HG03575 (cell line): ENCODE measurements around the gene MYO16.
"Not testable (repeated sequence)": the region's sequence is repeated elsewhere in the genome, so short reads cannot be mapped to it uniquely, and the experiment has no call there.

Experiments used
- ATAC-seq: cut with Tn5 transposase; IDR thresholded peaks from one replicate; pipeline ENCODE4 v1.9.1; 2021; ENCODE audit not compliant: unreplicated experiment, insufficient number of reproducible peaks, low FRiP score; ENCODE audit errors: extremely low read depth

MYO16 gene

DNA sequence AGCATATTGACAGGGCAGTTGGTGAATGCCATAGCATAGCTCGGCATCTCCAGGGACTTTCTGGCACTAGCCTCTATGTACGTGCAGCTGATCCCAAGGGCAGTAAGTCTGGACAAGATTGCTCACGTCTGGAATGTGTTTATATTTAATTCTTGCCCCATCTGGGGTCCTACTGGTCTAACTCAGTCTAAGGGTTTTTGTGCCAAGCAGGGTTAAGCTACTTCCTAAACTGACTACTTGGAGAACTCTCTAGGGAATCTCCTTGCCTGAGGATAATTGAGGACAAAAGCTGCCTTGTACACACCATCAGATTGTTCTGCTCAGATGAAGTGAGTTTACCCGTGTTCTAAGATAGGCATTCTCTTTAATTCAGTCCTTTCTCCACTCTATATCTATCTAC lies 358.1 kb downstream of the MYO16 start:
- no peak for ATAC-seq

DNA sequence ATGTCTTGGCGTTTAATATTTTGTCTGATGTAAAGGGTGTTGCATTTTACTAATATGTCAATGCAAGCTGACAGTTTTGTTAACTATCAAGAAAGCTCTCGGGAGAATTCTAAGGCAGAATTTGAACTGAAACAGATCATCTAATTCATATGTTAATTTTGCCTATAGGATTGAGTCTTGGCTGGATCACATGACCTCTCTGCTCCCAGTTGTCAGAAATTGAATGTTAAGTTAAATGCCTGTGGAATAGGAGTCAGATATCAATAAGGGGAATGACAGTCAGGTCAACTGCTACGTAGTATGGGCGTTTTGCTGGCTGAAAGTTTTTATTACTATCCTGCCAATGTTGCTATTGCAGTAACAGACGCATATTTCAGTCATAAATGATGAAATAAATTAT lies 358.5 kb downstream of the MYO16 start:
- ATAC-seq = no peak

DNA sequence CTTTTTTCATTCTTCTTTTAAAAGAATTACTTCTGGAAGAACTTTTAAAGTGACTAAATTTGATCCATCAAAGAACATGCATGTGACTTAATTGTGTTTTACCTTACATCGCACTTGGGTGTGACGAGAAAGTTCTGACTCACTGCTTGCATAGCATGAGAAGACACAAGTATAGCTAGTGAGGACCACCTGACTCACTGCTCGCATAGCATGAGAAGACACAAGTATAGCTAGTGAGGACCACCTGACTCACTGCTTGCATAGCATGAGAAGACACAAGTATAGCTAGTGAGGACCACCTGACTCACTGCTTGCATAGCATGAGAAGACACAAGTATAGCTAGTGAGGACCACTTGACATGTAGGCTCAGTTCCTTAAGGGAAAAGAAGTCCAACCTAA lies 362.0 kb downstream of the MYO16 start:
- not testable (repeated sequence) for ATAC-seq

DNA sequence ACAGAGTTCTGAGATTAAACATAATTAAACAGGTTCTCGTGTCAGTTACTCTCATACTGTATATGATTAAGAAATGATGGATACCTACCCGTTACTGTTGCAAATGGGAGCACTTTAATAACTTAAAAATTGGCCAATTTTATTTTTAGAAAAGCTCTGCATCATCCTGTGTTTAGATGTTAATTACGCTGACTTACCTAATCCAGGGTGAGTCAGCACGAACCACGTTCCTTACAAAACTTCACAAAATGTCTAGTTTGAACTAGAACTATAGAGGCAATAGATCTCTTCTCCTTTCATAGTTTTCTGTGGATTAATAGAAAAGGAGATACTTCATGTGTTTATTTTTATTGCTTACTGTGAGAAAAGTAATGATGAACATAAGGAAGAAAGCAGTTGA lies 363.9 kb downstream of the MYO16 start:
- no peak for ATAC-seq

DNA sequence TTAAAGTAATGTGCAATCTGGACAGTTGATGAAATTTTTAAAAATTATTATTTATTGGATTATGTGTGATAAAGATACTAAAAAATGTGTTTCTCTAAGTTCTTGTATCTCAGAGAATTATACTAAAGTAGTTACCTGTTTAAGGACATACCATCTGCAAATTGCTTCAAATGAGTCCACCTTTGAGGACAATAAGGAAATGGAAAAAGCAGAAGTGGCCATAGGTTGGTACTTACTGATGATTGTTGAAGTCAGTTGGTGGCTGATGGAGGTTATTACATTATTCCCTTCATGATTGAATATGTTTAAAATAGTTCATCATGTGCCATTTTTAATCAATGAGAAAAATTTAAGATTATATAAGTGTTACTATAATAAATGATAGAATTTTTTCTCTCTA lies 367.0 kb downstream of the MYO16 start:
- no peak for ATAC-seq

DNA sequence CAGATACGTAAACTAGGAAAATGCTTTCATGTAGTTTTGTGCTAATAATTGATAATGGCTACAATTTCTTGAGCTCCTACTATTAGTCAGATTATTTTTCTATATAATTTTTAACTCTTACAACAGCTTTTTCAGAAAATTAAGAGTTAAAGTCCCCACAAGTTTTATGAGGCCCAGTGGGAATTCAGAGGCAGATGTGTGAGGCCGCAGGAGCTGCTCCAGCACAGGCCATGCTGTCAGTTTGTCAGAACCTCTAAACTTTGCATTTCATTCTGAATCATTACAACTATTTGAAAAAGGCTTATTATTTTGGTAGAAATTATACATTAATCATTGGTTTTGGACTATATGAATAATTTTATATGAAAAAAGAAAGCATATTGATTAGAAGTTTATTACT lies 370.8 kb downstream of the MYO16 start:
- no peak for ATAC-seq

DNA sequence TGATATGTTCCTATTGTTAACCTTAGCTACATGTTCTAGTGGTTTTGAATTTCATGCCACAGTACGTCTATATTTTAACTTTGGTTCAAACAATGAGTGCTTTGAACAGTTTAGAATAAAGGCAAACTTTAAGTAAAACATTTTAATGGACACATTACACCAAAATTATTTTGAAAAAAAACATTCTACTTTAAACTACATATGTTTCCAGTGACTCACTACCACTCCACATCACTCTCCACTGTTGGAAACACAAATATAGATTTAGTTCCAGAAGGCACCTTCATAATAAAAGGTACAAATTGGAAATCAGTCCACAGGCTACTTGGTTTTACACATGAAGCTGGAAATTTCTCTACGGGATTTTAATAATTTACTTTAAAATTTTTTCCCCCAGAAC lies 373.5 kb downstream of the MYO16 start:
- no peak for ATAC-seq

DNA sequence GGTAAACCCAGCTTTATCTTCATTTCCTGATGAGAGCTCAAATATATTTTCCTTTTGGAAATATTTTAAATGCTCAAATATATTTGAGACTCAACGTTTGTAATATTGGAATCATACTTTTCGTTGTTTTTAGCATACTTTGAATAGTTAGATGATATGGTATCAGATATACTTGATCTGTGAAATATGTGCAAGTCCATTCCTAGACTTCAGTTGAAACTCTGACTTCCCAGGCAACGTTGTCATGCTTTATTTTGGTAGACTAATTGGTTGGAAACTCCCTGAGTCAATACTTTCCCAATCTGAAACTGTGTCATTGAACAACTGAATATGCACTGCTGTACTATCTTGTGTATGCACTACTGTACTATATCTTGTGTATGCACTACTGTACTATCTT lies 378.5 kb downstream of the MYO16 start:
- ATAC-seq = no peak

DNA sequence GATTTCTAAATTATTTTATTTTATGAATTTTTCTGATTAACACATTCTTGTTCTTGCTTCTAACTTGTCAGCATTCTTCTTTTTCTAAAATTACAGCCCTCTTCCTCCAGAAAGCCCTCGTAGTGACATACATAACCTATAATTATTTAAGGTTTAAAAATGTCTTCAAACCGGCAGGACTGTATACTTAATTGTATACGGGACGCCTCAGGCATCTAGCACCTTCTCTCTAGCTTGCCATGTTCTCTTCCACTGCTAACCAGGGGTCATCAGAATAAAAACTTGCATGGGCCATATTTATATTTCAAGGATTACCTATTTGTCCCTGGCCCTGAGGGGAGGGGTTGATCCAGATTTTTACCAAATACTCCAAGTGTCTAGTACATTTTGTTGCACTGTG lies 380.3 kb downstream of the MYO16 start:
- ATAC-seq = no peak

DNA sequence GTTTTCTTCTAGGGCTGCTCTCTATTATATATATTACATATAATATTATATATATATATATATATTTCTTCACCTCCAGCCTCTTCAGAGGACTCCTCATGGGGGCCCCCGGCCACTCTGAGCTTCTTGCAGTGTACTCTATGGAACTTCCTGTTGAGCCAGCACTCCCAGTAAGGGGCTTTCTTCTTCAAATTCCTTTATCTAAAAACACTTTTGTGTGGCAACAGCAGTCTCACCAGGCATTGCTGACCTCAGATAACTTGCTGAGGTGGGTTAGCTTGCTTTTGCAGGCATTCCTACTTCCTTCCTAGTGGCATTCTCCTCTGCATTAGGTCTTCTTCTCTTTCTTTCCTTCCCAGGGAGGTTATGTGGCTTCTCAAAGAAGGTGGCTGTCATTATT lies 381.5 kb downstream of the MYO16 start:
- ATAC-seq = no peak

DNA sequence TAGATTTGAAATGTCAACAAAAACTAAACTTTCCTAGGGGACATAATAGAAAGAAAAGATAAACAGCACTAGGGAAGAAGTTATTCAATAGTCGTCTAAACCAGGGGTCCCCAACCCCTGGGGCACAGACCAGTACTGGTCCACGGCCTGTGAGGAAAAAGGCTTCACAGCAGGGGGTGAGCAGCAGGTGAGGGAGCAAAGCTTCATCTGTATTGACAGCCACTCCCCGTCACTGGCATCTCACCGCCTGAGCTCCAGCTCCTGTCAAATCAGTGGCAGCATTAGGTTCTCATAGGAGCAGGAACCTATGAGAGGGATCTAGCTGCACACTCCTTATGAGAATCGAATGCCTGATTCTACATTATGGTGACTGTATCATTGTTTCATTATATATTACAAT lies 382.7 kb downstream of the MYO16 start:
- ATAC-seq = no peak

DNA sequence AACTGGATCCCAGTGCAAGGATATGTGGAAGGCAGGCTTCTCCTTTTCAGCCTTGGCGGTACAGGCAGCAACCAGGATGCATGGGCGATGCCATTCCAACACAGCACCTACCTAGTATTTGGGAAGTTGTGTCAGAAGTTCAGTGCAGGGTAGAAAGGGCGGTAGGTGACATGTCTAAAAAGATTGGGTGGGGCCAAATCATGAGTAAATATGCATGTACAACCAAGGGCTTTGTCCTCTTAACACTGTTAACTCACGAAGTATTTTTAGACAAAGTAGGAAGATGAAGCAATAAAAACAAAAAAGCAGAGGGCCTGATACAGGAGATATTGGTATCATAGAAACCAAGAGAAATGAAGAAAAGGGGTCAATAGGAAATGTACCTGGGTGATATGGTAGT lies 392.1 kb downstream of the MYO16 start:
- no peak for ATAC-seq

DNA sequence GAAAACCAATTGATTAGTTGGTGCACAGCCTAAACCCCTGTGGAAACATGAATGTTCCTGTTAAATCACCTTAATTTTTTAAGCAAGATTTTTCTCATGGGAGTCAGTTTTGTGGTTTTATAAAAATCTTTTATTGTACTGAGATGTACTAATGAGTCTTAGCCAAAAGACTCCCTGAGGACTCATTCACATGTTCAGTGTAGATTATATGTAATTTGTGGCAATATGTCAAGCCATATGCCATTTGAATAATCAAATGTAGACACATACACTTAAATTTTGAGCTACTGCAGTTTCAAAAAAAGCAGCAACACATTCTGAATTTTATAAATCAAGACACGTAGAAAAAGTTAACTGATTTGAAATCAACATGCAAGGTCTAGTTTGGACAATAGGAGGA lies 395.2 kb downstream of the MYO16 start:
- ATAC-seq = no peak

DNA sequence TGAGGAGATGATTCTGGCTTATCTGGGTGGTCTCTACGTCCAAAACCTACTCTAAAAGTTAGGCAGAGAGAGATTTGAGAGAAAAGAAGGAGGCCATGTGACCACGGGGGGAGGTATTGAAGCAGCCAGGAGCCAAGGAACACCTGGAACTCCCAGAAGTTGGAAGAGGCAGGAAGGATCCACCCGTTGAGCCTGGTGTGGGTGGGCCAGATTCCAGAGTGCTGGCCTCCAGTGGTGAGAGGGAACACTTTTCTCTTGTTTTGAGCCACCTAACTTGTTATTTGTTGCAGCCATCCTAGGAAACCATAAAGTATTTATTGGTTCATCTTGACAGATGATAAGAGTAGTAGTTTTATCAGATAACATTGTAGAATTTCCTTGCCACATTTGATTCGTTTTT lies 396.9 kb downstream of the MYO16 start:
- no peak for ATAC-seq

DNA sequence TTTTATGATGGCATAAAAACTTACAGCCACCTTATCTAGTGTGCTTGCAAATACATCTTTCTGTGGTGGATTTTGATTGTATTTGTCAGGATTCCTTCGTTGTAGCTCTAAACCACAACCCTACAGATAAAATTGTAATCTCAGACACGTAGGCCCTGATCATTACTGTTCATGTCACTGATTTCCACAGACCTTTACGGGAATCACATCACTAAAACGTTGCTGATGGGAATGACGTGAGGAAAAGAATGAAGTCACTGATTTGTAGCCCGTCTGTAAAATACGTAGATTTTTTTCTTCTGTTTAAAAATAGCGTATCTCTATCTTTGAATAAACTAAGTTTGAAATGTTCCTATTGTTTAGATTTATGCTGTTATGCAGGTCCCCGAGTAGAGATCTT lies 399.2 kb downstream of the MYO16 start:
- ATAC-seq = no peak

DNA sequence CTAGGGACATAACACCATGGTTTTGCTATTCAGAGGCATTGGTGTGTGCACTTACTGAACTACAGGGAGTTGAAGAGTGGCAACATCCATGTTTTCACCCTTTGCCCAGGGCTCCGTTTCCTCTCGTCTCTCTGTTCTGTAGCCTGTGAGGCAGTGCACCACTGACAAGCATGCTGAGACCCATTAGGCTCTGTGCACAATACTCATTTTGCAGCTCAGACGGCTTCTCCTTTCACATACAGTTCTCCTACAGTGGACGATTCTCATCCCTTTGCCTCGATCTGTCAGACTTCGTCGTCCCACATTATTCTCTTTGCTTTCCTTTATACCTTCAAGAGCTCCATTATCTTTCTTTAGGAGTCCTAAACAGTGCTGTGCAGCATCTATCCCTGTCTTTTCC lies 403.7 kb downstream of the MYO16 start:
- ATAC-seq = no peak

DNA sequence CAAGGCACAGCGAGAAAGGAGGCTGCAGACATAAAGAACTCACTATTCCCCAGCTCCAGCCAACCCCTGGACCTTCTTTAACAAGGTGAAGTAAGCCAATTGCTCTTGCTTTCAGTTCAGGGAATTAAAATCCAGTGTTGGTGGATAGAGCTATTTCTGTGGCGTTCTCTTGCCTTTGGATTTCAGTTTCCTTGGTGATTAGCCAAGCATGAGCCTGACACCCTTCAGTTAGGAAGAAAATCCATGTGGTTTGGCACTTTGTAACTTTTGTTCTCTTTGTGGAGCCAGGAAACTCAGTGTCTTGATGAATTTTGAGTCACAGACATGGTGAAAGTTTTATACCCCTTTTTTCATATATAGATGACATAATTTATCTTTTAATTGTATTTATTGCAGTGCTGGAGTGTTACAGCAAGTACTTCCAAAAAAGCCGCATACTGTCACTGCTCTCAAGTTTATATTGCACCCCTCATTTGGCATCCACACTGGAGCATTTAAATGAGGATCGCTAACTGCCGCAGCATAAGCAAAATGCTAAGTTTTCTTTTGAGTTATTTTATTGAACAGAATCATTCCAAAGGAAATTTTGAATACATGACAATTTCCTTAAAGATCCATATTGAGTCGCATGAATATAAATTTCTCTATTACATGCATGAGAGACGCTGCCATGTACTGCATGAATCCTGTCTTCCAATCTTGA lies 406.8 kb downstream of the MYO16 start:
- no peak for ATAC-seq

DNA sequence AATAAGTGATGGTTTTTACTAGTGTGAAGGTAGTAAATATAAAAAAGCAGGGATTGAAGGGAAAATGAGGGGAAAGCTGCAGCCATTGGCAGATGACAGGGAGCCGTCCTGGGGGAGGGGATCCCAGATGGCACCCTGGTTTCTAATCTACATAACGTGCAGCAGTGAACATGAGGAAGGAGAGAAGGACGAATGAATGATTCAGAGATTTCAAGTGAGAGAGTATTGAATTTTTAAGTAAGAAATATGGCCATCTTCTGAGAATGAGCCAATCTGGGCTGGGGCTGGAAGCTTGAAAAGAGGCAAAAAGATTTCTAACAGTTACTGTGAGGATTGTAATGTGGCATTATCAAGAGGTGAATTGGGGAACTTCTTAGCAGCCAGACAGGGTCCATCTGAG lies 414.2 kb downstream of the MYO16 start:
- no peak for ATAC-seq

DNA sequence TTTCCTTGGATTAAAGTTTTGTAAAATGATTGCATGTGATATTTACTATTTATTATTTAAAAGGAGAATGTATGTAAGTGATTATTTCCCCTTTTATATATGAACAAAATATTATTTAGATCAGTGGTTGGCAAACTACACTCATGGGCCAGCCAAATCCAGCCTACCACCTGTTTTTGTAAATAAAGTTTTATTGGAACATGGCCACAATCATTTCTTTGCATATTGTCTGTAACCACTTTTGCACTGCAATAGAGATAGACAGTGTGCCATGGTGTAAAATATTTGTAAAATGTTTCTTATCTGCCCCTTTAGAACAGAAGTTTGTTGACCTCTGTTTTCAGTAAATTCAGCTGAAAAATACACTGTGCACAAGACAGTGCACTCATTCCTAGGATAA lies 426.4 kb downstream of the MYO16 start:
- no peak for ATAC-seq

DNA sequence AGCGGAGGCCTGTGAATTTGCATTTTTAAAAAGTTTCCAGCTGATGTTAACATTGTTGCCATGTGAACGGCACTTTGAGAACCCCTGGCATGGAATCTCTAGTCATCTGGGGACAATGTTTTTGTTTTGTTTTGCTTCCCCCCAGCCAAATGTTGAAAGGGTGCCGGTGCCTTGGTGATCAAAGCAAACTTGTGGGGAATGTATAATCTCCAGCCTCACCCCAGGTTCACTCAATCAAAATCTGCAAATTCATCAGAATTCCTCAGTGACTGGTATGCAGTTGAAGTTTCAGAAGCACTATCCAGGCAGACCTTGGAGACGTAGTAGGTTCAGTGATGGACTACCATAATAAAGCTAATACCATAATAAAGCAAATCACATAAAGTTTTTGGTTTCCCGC lies 428.7 kb downstream of the MYO16 start:
- no peak for ATAC-seq

DNA sequence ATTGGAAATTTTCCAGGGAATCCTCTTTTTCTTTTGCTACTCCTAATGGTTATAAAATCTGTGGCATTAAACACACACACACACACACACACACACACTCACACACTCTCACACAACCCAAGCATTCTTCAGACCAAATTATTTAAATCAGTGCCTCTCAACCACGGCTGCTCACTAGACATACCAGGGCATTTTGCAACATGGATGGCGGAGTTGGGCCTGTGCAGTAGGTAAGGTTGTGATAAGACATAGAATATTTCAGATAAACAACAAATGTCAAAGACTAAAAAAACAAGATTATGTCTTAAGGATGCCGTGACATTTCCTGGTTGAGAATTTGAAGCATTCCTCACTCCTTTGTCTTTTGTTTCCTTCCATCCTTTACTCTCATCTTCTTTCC lies 443.1 kb downstream of the MYO16 start:
- no peak for ATAC-seq
